ENCODE data around the gene HIRA.
A peak's percentile ranks its signal among the peaks of the same experiment; 100 is the strongest.

HIRA gene

GRCh38 chr22:19407649-19408606 is 23.6 kb downstream of the HIRA start:
- no peak for DNase-seq

DNA sequence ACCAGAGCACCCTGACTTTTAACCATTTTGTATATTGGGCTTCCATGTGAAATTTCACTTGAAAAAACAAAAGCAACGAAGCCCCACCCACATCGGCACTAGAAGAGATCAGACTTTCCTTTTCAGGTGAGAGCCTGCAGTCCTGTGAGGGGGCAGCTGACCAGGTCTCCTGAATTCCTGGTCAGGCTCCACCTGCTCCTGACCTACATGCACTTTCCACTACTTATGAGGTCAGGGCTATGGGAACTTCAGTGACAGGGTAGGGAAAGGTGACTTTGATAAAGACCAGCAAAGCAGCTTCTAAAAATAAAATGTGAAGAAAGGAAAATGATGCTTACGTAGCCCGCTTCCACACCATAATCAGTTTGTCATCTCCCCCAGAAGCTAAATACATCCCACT is 24.7 kb downstream of the HIRA start:
- DNase-seq: no peak

- no peak for DNase-seq
These were observed 25.2 kb downstream of the HIRA start for GRCh38 chr22:19406281-19406811.

DNA sequence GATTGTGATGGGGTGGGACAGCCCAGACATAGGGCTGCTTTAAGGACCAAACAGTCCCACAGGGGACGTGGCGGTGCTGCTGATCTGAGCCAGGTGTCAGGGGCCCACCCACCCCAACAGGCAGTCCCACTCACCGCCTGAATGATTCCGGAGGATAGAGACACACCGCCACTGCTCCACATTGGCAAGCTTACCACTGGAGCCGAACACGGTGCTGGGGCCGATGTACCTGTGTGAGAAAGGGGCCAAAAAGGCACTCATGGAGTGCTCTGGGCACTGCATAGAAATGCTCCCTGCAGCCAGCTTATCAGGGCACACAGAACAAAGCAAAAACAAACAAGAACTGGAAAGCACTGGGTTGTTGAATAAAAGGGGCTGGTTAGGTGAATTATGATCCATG is 25.9 kb downstream of the HIRA start:
- no peak for DNase-seq

- DNase-seq: no peak
These were observed 26.4 kb downstream of the HIRA start for GRCh38 chr22:19405133-19405532.

- no peak for DNase-seq
These were observed 26.9 kb downstream of the HIRA start for GRCh38 chr22:19404676-19405075.

GRCh38 chr22:19402642-19403191 is 28.8 kb downstream of the HIRA start:
- DNase-seq: no peak

DNA sequence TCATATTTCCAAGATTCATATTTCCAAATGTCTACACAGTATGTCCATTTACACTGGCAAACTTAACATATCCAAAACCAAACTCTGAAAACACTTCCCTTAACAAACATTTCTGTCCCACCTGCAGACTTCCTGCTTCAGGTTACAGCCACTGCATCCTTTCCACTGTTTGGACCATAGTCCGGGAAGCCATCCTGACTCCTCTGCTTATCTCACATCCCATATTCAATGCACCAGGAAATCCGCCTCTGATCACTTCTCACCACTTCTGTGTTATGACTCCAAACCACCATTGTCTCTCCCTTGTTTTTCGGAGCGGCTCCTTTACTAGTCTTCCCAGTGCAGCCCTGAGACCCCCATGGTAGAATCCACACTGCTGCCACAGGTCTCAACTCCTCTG is 30.1 kb downstream of the HIRA start:
- no peak for DNase-seq

GRCh38 chr22:19400881-19401280 is 30.7 kb downstream of the HIRA start:
- no peak for DNase-seq

- DNase-seq: no peak
These were observed 32.9 kb downstream of the HIRA start for GRCh38 chr22:19398652-19399051.

- DNase-seq: no peak
These were observed 33.3 kb downstream of the HIRA start for GRCh38 chr22:19398206-19398605.

GRCh38 chr22:19397734-19398104 is 33.8 kb downstream of the HIRA start:
- no peak for DNase-seq

DNA sequence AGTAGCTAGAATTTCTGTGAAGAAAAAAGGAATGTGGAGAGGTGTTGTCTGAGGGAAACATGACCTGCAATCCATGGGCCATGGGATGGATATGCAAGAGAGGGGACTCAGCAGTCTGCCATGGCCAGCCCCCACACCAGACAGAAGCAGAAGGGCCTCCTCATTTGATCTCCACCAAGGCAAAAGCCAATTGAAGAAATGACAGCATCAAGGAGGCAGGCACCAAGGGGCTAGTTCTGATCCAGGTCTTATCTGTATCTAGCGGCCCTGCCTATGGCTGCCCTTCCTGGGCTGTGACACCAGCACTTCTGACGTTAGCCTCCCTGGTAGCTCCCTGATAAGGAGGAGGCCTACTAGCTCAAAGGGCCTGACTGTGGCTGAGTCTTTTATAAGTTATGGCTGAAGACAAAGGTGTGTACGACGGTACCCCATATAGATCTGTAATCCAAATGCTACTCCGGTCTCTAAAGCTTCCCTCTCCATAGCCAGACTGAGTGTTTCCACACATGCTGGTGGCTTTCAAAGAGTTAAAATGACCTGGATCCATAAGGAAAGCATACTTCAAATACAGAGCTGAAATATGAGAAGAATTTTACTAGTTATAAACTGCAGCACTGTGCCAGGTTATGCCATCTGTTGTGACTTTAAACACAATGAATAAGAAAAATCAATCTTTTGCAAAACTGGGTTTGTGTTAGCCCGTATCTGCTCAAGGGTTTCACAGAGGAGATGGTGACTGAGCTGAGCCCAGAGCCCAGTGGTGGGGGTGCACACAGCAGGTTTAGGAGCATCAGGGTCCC is 34.4 kb downstream of the HIRA start:
- DNase-seq: no peak

DNA sequence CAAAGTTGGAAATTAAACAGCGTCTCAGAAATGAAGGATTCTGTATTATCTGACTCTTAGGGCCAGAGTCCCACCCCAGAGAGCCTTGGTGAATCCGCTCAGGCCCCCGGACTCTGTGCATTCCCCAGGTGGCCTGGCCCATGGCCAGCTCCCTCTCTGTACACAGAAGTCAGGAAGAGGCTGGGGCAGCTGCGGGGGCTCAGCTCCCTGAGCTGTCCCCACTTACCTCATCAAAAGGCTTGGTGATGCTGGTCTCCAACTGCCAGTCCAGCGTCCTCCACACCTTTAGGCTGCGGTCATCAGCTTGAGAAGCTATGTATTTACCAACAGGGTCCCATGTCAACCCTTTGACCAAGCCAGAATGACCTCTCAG is 35.0 kb downstream of the HIRA start:
- no peak for DNase-seq

DNA sequence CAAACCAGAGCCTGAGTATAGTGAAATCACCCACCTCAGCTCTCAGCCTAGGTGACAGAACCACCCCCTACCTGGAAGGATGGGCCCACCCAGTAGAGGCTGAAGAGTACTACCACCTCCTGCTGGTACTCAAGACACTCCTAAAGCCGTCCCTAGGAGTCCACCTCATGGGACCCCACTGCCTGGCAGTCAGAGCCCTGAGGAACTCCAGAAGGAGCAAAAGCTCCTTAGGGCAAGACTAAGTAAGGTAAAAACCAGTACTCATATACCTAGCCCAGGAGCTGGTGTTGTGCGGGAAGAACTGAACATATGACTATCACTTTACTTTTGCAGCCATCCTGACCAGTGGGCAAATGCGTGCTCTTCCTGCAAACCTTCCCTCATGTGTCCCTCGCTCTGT is 36.3 kb downstream of the HIRA start:
- DNase-seq: no peak

GRCh38 chr22:19394274-19395050 is 37.1 kb downstream of the HIRA start:
- peak in 1 of 14 donors; percentile 15 for DNase-seq

DNA sequence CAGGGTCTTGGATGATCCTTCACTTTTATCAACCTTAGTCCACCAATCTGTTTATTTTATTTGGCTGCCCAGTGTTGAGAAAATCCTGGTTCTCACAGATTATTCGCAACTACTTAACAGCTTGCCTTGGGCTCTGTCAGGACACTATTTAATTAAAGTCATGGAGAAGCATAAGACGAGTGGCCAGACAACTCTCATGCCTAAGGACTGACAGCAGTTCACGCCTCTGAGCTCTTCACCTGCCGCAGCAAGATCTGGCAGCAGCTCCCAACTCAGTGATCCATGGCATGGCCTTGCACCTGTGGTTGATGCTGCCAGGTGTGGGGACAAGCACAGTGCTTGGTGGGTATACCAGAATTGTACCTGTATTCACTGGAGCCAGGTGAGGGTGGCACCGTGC is 37.8 kb downstream of the HIRA start:
- no peak for DNase-seq

- no peak for DNase-seq
These were observed 44.0 kb downstream of the HIRA start for GRCh38 chr22:19387575-19387974.

- no peak for DNase-seq
These were observed 44.5 kb downstream of the HIRA start for GRCh38 chr22:19387038-19387437.

DNA sequence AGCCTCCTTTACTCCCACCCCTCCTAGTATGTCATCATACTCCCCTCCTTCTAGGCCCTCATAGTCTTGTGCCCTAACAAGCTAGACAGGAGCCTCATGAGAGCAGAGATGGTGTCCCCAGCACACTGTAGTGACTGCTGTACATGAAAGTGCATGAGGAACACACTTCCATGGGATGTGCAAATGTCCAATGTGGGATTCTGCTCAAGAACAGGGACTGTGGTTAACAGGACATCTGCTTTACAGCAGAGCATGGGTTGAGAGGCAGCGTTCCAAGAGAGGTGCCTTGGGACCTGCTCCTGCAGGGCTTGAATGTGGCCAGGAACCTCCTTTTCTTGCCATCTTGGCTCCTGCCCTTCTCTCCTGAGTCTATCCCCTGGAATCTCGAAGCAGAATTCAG is 45.3 kb downstream of the HIRA start:
- no peak for DNase-seq

- no peak for DNase-seq
These were observed 46.2 kb downstream of the HIRA start for GRCh38 chr22:19385221-19385906.

GRCh38 chr22:19383292-19383691 is 48.2 kb downstream of the HIRA start:
- no peak for DNase-seq
